Fibroblast of mammary gland (primary cell): Measurements from ENCODE around the gene CLIP4.
"Not testable (repeated sequence)": the region's sequence is repeated elsewhere in the genome, so short reads cannot be mapped to it uniquely, and the experiment has no call there.

Experiments
- DNase-seq: peaks from one replicate; pipeline ENCODE4 v3.0.0-alpha.2; 2010; ENCODE audit warnings: low read depth
- H3K4me3 ChIP-seq: 2 replicates; pipeline ENCODE4 v1.5.1; 2011; ENCODE audit warnings: low read depth, mild to moderate bottlenecking, low read length, moderate library complexity; ENCODE audit not compliant: control insufficient read depth
- CTCF ChIP-seq: conservative IDR thresholded peaks from 2 replicates; pipeline ENCODE4 v1.5.1; 2011; ENCODE audit warnings: low read depth, low read length, inconsistent platforms; ENCODE audit not compliant: control insufficient read depth, insufficient read depth

The CLIP4 gene

GRCh38 chr2:29100564-29100963 is 14.7 kb upstream of the CLIP4 start:
- TF ChIP-seq CTCF, result no peak
- H3K4me3 ChIP-seq, result no peak overlapping the region
- no peak for DNase-seq

GRCh38 chr2:29104688-29105087 is 10.5 kb upstream of the CLIP4 start:
- H3K4me3 ChIP-seq, result no peak overlapping the region
- no peak for DNase-seq
- no peak for TF ChIP-seq CTCF

DNA sequence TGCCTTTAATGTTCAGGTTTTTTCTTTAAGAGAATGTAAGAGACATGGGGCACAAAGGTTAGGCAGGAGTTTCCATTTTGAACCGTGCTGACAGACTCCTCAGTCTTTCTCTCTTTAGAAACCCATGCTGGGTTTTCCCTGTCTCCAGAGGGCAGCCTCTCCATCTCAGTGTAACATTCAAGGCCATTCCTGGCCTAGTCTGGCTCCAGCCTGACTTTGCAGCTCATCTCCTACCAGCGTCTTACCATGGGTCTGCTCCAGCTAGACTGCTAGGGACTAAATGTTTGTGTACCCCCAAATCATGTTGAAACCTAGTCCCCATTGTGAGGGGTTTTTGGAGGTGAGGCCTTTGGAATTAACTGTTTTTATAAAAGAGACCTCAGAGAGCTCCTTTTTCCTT is 9.8 kb upstream of the CLIP4 start:
- no peak overlapping the region for H3K4me3 ChIP-seq
- DNase-seq, result no peak

GRCh38 chr2:29106256-29106655 is 9.0 kb upstream of the CLIP4 start:
- TF ChIP-seq CTCF, result no peak
- H3K4me3 ChIP-seq, result no peak overlapping the region
- no peak for DNase-seq

More for the DNA sequence above, 9.8 kb upstream of the CLIP4 start:
- TF ChIP-seq CTCF, result no peak

DNA sequence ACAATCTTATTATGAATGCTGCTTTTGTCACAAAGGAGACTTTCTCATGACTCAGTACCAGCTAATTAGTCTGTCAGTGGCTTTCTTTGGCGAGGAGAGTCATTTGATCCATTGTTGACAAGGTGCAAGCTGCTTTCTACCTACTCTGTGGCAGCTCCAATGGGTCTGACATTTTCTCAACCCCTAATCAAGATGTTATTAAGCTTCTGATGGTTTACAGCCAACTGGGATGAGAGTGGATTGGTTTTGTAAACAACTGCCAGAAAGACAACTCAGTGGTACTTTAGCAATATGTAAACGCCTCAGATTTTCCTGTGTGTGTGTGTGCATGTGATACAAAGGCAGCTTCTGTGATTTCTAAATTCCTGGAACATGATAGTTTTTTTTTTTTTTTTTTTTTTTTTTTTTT is 8.2 kb upstream of the CLIP4 start:
- H3K4me3 ChIP-seq, result no peak overlapping the region
- TF ChIP-seq CTCF, result no peak
- DNase-seq, result peak; percentile 47

GRCh38 chr2:29107547-29107946 is 7.7 kb upstream of the CLIP4 start:
- DNase-seq, H3K4me3 ChIP-seq: not testable (repeated sequence)

GRCh38 chr2:29108225-29108624 is 7.0 kb upstream of the CLIP4 start:
- peak; percentile 94 for DNase-seq
- no peak for TF ChIP-seq CTCF

More at GRCh38 chr2:29108225-29108624, 7.0 kb upstream of the CLIP4 start:
- no peak overlapping the region for H3K4me3 ChIP-seq
